ENCODE measurements around the gene SERPINB7. TPM values are rescaled to one million over a fixed set of nuclear protein-coding genes. Genes with fewer than 3 reads are reported as not detected.

The SERPINB7 gene
- total RNA-seq, 1 donor from 2014 or later, result not detected

DNA sequence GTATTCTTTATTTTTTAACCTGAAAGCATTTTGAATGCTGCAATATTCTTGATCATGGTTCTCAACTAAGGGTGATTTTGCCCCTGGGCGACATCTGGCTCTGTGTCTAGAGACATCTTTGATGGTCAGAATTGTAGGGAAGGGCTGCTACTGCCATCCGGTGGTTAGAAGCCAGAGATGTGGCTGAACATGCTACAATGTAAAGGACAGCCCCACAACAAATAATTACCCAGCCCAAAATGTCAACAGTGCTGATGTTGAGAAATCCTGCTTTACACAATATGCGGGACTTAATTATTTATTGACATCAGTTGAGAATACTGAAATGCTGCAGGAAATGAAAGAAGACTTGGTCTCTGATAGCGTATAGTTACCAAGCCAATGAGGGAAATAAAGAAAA lies 74.8 kb downstream of the SERPINB7 start:
- H3K27me3 ChIP-seq, result no peaks in the 10 kb centered on the region
- no peaks in the 10 kb centered on the region for H3K36me3 ChIP-seq
- no peak overlapping the region for H3K4me3 ChIP-seq
- H3K9me3 ChIP-seq, result peaks cover 0 to 2% of the 10 kb centered on the region in 2 donors
- TF ChIP-seq, protein P1, sequence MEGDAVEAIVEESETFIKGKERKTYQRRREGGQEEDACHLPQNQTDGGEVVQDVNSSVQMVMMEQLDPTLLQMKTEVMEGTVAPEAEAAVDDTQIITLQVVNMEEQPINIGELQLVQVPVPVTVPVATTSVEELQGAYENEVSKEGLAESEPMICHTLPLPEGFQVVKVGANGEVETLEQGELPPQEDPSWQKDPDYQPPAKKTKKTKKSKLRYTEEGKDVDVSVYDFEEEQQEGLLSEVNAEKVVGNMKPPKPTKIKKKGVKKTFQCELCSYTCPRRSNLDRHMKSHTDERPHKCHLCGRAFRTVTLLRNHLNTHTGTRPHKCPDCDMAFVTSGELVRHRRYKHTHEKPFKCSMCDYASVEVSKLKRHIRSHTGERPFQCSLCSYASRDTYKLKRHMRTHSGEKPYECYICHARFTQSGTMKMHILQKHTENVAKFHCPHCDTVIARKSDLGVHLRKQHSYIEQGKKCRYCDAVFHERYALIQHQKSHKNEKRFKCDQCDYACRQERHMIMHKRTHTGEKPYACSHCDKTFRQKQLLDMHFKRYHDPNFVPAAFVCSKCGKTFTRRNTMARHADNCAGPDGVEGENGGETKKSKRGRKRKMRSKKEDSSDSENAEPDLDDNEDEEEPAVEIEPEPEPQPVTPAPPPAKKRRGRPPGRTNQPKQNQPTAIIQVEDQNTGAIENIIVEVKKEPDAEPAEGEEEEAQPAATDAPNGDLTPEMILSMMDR (IDR thresholded peaks at IDR 0.05), result no peak
- no peak overlapping the region for H3K27ac ChIP-seq
- no peak for DNase-seq (ENCODE audit: low spot score in 2 of 2)
- no peaks in the 10 kb centered on the region for H3K4me1 ChIP-seq
- intact Hi-C loops (cut with DNase I), result no loop called here

DNA sequence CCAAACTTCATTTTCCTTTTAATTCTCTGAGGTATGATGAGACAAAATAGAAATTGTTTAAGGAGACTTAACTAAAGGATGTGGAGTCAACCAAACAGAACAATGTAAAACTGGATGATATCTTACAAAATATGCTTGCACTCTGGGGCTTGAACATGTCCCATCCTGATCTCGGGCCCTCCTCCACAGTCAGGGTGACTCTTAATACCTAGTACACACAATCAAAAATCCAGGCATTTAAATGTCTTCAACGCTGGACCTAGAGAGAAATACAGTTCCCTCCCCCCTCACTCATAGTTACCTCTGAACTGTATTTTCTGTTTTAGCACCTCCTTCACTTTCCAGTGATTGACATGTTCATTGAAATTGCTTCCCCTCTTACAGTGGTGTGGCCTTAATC lies 75.4 kb downstream of the SERPINB7 start:
- Histone ChIP-seq H3K4me1 (no peaks in the 10 kb centered on the region), H3K36me3 (no peaks in the 10 kb centered on the region), H3K27ac (no peak overlapping the region), H3K4me3 (no peak overlapping the region), H3K9me3 (peaks cover 0 to 4% of the 10 kb centered on the region in 2 donors), H3K27me3 (no peaks in the 10 kb centered on the region)
- DNase-seq (ENCODE audit: low spot score in 2 of 2), result no peak
- TF ChIP-seq, protein P1 (IDR thresholded peaks at IDR 0.05), result no peak
- intact Hi-C loops (cut with DNase I), result no loop called here

Other genes with a start within 250 kb of the SERPINB7 start
- 0.32 TPM for gene SERPINB12, start 233.0 kb upstream of the SERPINB7 start, total RNA-seq
- not detected for gene SERPINB13, start 188.1 kb upstream of the SERPINB7 start, total RNA-seq
- not detected for gene SERPINB4, start 131.2 kb upstream of the SERPINB7 start, total RNA-seq
- 0.21 TPM for gene SERPINB3, start 113.5 kb upstream of the SERPINB7 start, total RNA-seq
- gene SERPINB11, start 72.5 kb upstream of the SERPINB7 start, total RNA-seq, result not detected
- not detected for gene SERPINB2, start 112.3 kb downstream of the SERPINB7 start, total RNA-seq
- not detected for gene SERPINB10, start 132.5 kb downstream of the SERPINB7 start, total RNA-seq
- not detected for gene HMSD, start 173.9 kb downstream of the SERPINB7 start, total RNA-seq
- gene SERPINB8, start 194.7 kb downstream of the SERPINB7 start, total RNA-seq, result 4.5 TPM

Measured in ascending aorta (tissue), 2 donors.